CD4-positive, alpha-beta T cell treated with Interleukin-1 beta for 1 hour (primary cell): Measurements from ENCODE around the gene CERS6.
"Not testable (repeated sequence)": the region's sequence is repeated elsewhere in the genome, so short reads cannot be mapped to it uniquely, and the experiment has no call there.

Experiments used
- DNase-seq, 2 donors: peaks; one replicate each; pipeline ENCODE4 v3.0.0-alpha.2; 2020 to 2022

Gene CERS6

GRCh38 chr2:168787098-168787781 is 331.2 kb downstream of the CERS6 start:
- DNase-seq: no peak

- DNase-seq: no peak
Observed at GRCh38 chr2:168787782-168788376, 331.8 kb downstream of the CERS6 start.

GRCh38 chr2:168789776-168790175 is 333.7 kb downstream of the CERS6 start:
- DNase-seq: no peak

GRCh38 chr2:168790226-168790902 is 334.3 kb downstream of the CERS6 start:
- DNase-seq: no peak

GRCh38 chr2:168791140-168791539 is 335.1 kb downstream of the CERS6 start:
- DNase-seq: not testable (repeated sequence)

- no peak for DNase-seq
Observed at GRCh38 chr2:168793596-168793995, 337.5 kb downstream of the CERS6 start.

GRCh38 chr2:168794968-168795367 is 338.9 kb downstream of the CERS6 start:
- no peak for DNase-seq

GRCh38 chr2:168796090-168796577 is 340.1 kb downstream of the CERS6 start:
- DNase-seq: no peak

- DNase-seq: no peak
Observed at GRCh38 chr2:168796583-168797285, 340.7 kb downstream of the CERS6 start.

GRCh38 chr2:168797286-168797655 is 341.2 kb downstream of the CERS6 start:
- DNase-seq: no peak

GRCh38 chr2:168798076-168798887 is 342.2 kb downstream of the CERS6 start:
- DNase-seq: no peak

- DNase-seq: no peak
Observed at GRCh38 chr2:168798888-168799410, 342.9 kb downstream of the CERS6 start.

- no peak for DNase-seq
Observed at GRCh38 chr2:168801471-168801870, 345.4 kb downstream of the CERS6 start.

GRCh38 chr2:168801961-168802858 is 346.1 kb downstream of the CERS6 start, which contains the start of gene NOSTRIN:
Gene NOSTRIN (plus strand): TSS chr2:168802637. CDS start chr2:168802647, 10 bp downstream.
- DNase-seq: no peak

- no peak for DNase-seq
Observed at GRCh38 chr2:168802859-168803725, 347.0 kb downstream of the CERS6 start.

- DNase-seq: no peak
Observed at GRCh38 chr2:168804214-168804613, 348.1 kb downstream of the CERS6 start.

GRCh38 chr2:168805615-168806014 is 349.5 kb downstream of the CERS6 start:
- no peak for DNase-seq

GRCh38 chr2:168809537-168809936 is 353.5 kb downstream of the CERS6 start:
- DNase-seq: no peak

GRCh38 chr2:168810235-168810634 is 354.2 kb downstream of the CERS6 start:
- DNase-seq: no peak

GRCh38 chr2:168811696-168812095 is 355.6 kb downstream of the CERS6 start:
- DNase-seq: no peak
